HG03135 (cell line): ENCODE results near the gene CDH2.
A peak's percentile ranks its signal among the peaks of the same experiment; 100 is the strongest.

ENCODE experiments used
- ATAC-seq: cut with Tn5 transposase; IDR thresholded peaks from one replicate; pipeline ENCODE4 v1.9.1; 2021; ENCODE audit warnings: mild to moderate bottlenecking, moderate library complexity; ENCODE audit not compliant: unreplicated experiment

The CDH2 gene

GRCh38 chr18:28176948-28177827 lies at the start of gene CDH2:
Gene CDH2 (minus strand): TSS chr18:28177130. CDS start chr18:28177022, 108 bp downstream.
- ATAC-seq: peak; percentile 54

GRCh38 chr18:28212060-28212459 lies 35.1 kb upstream of the CDH2 start:
- ATAC-seq: no peak

GRCh38 chr18:28208712-28209265 lies 31.9 kb upstream of the CDH2 start:
- no peak for ATAC-seq

- ATAC-seq: no peak
These were observed 31.3 kb upstream of the CDH2 start for GRCh38 chr18:28208268-28208667.

GRCh38 chr18:28204154-28204553 lies 27.2 kb upstream of the CDH2 start:
- no peak for ATAC-seq

- ATAC-seq: no peak
These were observed 24.1 kb upstream of the CDH2 start for GRCh38 chr18:28201056-28201455.

- ATAC-seq: no peak
These were observed 21.7 kb upstream of the CDH2 start for GRCh38 chr18:28198620-28199019.

- no peak for ATAC-seq
These were observed 16.3 kb upstream of the CDH2 start for GRCh38 chr18:28193177-28193778.

GRCh38 chr18:28189400-28190239 lies 12.7 kb upstream of the CDH2 start:
- no peak for ATAC-seq

GRCh38 chr18:28185121-28185520 lies 8.2 kb upstream of the CDH2 start:
- no peak for ATAC-seq

- ATAC-seq: no peak
These were observed 6.6 kb upstream of the CDH2 start for GRCh38 chr18:28183418-28184078.

- ATAC-seq: no peak
These were observed 4.7 kb upstream of the CDH2 start for GRCh38 chr18:28181616-28182015.

- ATAC-seq: no peak
These were observed 1.8 kb upstream of the CDH2 start for GRCh38 chr18:28178720-28179119.

GRCh38 chr18:28177828-28178635 lies 1.1 kb upstream of the CDH2 start:
- ATAC-seq: peak; percentile 32

GRCh38 chr18:28176698-28176947 lies 307 bp downstream of the CDH2 start:
- ATAC-seq: no peak

GRCh38 chr18:28175930-28176697 lies 816 bp downstream of the CDH2 start:
- no peak for ATAC-seq

- no peak for ATAC-seq
These were observed 1.6 kb downstream of the CDH2 start for GRCh38 chr18:28175150-28175929.

GRCh38 chr18:28174181-28174905 lies 2.6 kb downstream of the CDH2 start:
- ATAC-seq: no peak
